Transverse colon (tissue), 4 donors: ENCODE measurements around the gene SPACDR. TPM values are rescaled to one million over a fixed set of nuclear protein-coding genes. Genes with fewer than 3 reads are reported as not detected.
A peak's percentile ranks its signal among the peaks of the same experiment; 100 is the strongest.

ENCODE experiments used
- DNase-seq: peaks from one replicate; pipeline ENCODE4 v3.0.0-alpha.2; 2019
- H3K27ac ChIP-seq, 4 donors: fragments of 200-600 bp; sonication (generic); 2 replicates each; pipeline ENCODE4 v1.5.1; 2016 to 2018; ENCODE audit warnings: inconsistent platforms in 4 of 4
- H3K27me3 ChIP-seq: fragments of 200-600 bp; sonication (generic); 2 replicates; pipeline ENCODE4 v1.5.1; 2017; ENCODE audit warnings: inconsistent platforms
- H3K36me3 ChIP-seq, 4 donors: fragments of 200-600 bp; sonication (generic); 2 replicates each; pipeline ENCODE4 v1.5.1; 2017 to 2019; ENCODE audit warnings: inconsistent platforms in 4 of 4
- H3K4me1 ChIP-seq, 4 donors: fragments of 200-600 bp; sonication (generic); 2 replicates each; pipeline ENCODE4 v1.5.1; 2017 to 2020; ENCODE audit warnings: inconsistent platforms in 4 of 4
- H3K4me3 ChIP-seq, 4 donors: fragments of 200-600 bp; sonication (generic); 1 replicate in 1 of 4; 2 replicates in 3 of 4; pipeline versions ENCODE4 v1.5.1 to v1.6.1; 2017 to 2019; ENCODE audit warnings: inconsistent platforms in 4 of 4
- H3K9me3 ChIP-seq, 2 donors: fragments of 200-600 bp; sonication (generic); 2 replicates each; pipeline ENCODE4 v1.5.1; 2017 to 2019; ENCODE audit warnings: inconsistent platforms in 2 of 2
- CTCF ChIP-seq, 5 experiments: fragments of 200-600 bp in 3 of 5; fragments of 450-650 bp in 2 of 5; sonication (generic) in 3 of 5; IDR thresholded peaks; 1 replicate in 2 of 5; 2 replicates in 3 of 5; pipeline ENCODE4 v1.5.1; 2016 to 2017; ENCODE audit warnings: antibody characterized with exemption in 5 of 5, inconsistent platforms in 3 of 5, mild to moderate bottlenecking in 2 of 5, moderate library complexity in 1 of 5
- EP300 ChIP-seq: sonication (generic); formaldehyde crosslinking; IDR thresholded peaks from one replicate; pipeline ENCODE4 v1.6.1; 2017; ENCODE audit warnings: antibody characterized with exemption, low read depth
- POLR2A ChIP-seq: fragments of 450-650 bp; IDR thresholded peaks from one replicate; pipeline ENCODE4 v1.6.1; 2016; ENCODE audit warnings: antibody characterized with exemption, mild to moderate bottlenecking, moderate library complexity
- POLR2AphosphoS5 ChIP-seq, 3 donors: sonication (generic); formaldehyde crosslinking; IDR thresholded peaks; one replicate each; pipeline ENCODE4 v1.6.1; 2016; ENCODE audit warnings: antibody characterized with exemption in 3 of 3
- WGBS, 2 donors: methylation state at CpG; one replicate each; pipeline ENCODE4 v1.1.5; 2018; ENCODE audit warnings: low coverage in 1 of 2; 5-methylcytosine and 5-hydroxymethylcytosine counted together
- in situ Hi-C, 4 donors: fragments of 200-750 bp; cut with MboI; loops; one replicate each; pipeline versions ENCODE4 v1.15.0 to v1.15.1; 2017; ENCODE audit warnings: low sequenced_read_pairs in 3 of 4, low pct_ligation_motif_present in 1 of 4, low pct_unique_long_range_greater_than_20kb in 1 of 4
- intact Hi-C: fragments of 100-400 bp; cut with DNase I; formaldehyde crosslinking; loops from one replicate; pipeline ENCODE4 v1.15.1; 2023; ENCODE audit warnings: low total_unique reads
- total RNA-seq, 4 donors: library from RNA; depleted of rRNA; stranded (reverse); fragments of >200 nt; gene quantifications; one replicate each; pipeline ENCODE4 v1.1.0, GENCODE V29; 2016

The SPACDR gene
- total RNA-seq, 4 donors from 2014 or later = not detected

DNA sequence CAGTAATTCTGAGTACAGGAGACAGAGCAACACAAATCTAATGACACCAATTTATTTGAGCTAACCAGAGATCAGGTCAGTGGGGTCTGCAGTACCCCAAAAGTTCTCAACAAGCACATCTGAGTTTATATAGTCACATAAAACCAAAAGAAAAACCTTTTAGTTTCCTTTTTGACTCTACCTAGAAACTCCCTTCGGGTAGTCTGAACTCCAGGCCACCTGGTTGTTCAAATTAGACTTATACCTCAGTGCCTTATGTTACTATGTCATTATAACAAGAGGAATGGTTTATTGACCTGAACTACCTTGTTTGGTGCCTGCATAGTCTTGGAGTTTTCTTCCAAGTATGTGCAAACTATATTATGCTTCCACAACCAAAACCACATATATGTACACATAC lies 50.2 kb downstream of the SPACDR start:
- no peaks in the 10 kb centered on the region for H3K9me3 ChIP-seq
- H3K36me3 ChIP-seq = no peaks in the 10 kb centered on the region
- WGBS, 2 donors = 79 to 85% methylated on average over 1 of the region's 1 CpG
- no peak for DNase-seq
- no peak overlapping the region for H3K4me3 ChIP-seq
- intact Hi-C loops = no loop called here
- H3K27ac ChIP-seq = no peak overlapping the region
- TF ChIP-seq POLR2AphosphoS5 (IDR thresholded peaks at IDR 0.05) = no peak
- TF ChIP-seq POLR2A = no peak
- TF ChIP-seq EP300 = no peak
- no peak for TF ChIP-seq CTCF (IDR thresholded peaks at IDR 0.05)
- H3K4me1 ChIP-seq = no peaks in the 10 kb centered on the region
- in situ Hi-C loops = no loop called here
- H3K27me3 ChIP-seq = peaks cover 1% of the 10 kb centered on the region

GRCh38 chr7:100413346-100413745 lies 50.7 kb downstream of the SPACDR start:
- no peak overlapping the region for H3K27ac ChIP-seq

DNA sequence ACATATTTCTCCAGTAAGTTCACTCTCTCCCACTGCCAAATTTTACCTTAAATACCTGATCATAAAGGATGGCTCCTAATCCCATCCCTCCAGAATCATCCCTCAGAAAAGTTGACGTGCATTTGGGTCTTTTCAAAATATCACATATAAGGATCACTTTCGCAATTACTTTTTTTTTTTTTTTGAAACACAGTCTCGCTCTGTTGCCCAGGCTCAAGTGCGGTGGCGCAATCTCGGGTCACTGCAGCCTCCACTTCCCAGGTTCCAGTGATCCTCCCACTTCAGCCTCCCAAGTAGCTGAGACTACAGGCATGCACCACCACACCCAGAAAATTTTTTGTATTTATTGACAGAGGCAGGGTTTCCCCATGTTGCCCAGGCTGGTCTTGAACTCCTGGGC lies 53.0 kb downstream of the SPACDR start:
- H3K27me3 ChIP-seq = peaks cover 3% of the 10 kb centered on the region
- WGBS, 2 donors = 81 to 90% methylated on average over 6 of the region's 6 CpGs
- H3K27ac ChIP-seq = no peak overlapping the region
- no peaks in the 10 kb centered on the region for H3K4me1 ChIP-seq
- no peak for DNase-seq
- H3K36me3 ChIP-seq = no peaks in the 10 kb centered on the region
- in situ Hi-C loops = no loop called here
- intact Hi-C loops = no loop called here
- no peaks in the 10 kb centered on the region for H3K9me3 ChIP-seq
- TF ChIP-seq POLR2AphosphoS5 (IDR thresholded peaks at IDR 0.05) (no peak), EP300 (no peak), POLR2A (no peak)
- H3K4me3 ChIP-seq = no peak overlapping the region

More at GRCh38 chr7:100413346-100413745, 50.7 kb downstream of the SPACDR start:
- Histone ChIP-seq H3K36me3 (no peaks in the 10 kb centered on the region), H3K9me3 (no peaks in the 10 kb centered on the region), H3K4me3 (no peak overlapping the region), H3K27me3 (peaks cover 3% of the 10 kb centered on the region), H3K4me1 (no peaks in the 10 kb centered on the region)
- intact Hi-C loops = no loop called here
- TF ChIP-seq POLR2AphosphoS5 (IDR thresholded peaks at IDR 0.05) (no peak), CTCF (IDR thresholded peaks at IDR 0.05) (no peak), EP300 (no peak), POLR2A (no peak)
- no peak for DNase-seq
- in situ Hi-C loops = no loop called here

GRCh38 chr7:100407285-100408180 lies 56.5 kb downstream of the SPACDR start:
- no peak overlapping the region for H3K4me3 ChIP-seq
- peaks cover 3% of the 10 kb centered on the region for H3K27me3 ChIP-seq
- intact Hi-C loops (no loop called here), in situ Hi-C loops (no loop called here)
- WGBS, 2 donors = 0 to 54% methylated on average over 1 to 12 of the region's 12 CpGs
- TF ChIP-seq POLR2AphosphoS5 (IDR thresholded peaks at IDR 0.05) = no peak
- peak; percentile 48 to 61 (median 51) for TF ChIP-seq CTCF (IDR thresholded peaks at IDR 0.05)
- no peak for DNase-seq
- H3K27ac ChIP-seq = no peak overlapping the region
- no peaks in the 10 kb centered on the region for H3K4me1 ChIP-seq
- no peaks in the 10 kb centered on the region for H3K9me3 ChIP-seq
- H3K36me3 ChIP-seq = no peaks in the 10 kb centered on the region
